HG03342 (cell line): Measurements from ENCODE around the gene PLCB1.
"Not testable (repeated sequence)": the region's sequence is repeated elsewhere in the genome, so short reads cannot be mapped to it uniquely, and the experiment has no call there.

Experiments
- ATAC-seq: cut with Tn5 transposase; IDR thresholded peaks from one replicate; pipeline ENCODE4 v1.9.1; 2021; ENCODE audit warnings: mild to moderate bottlenecking, moderate library complexity; ENCODE audit not compliant: unreplicated experiment

PLCB1 gene

GRCh38 chr20:8362457-8362856, 230.4 kb downstream of the PLCB1 start:
- ATAC-seq, result no peak

- no peak for ATAC-seq
These were observed 232.1 kb downstream of the PLCB1 start for GRCh38 chr20:8363970-8364733.

- no peak for ATAC-seq
These were observed 232.6 kb downstream of the PLCB1 start for GRCh38 chr20:8364734-8365078.

- ATAC-seq, result no peak
These were observed 233.6 kb downstream of the PLCB1 start for GRCh38 chr20:8365634-8366033.

GRCh38 chr20:8366303-8366923, 234.3 kb downstream of the PLCB1 start:
- ATAC-seq, result no peak

GRCh38 chr20:8367689-8368088, 235.6 kb downstream of the PLCB1 start:
- no peak for ATAC-seq

- ATAC-seq, result no peak
These were observed 236.6 kb downstream of the PLCB1 start for GRCh38 chr20:8368670-8369069.

- no peak for ATAC-seq
These were observed 237.2 kb downstream of the PLCB1 start for GRCh38 chr20:8369311-8369710.

- no peak for ATAC-seq
These were observed 238.7 kb downstream of the PLCB1 start for GRCh38 chr20:8370774-8371173.

- ATAC-seq, result no peak
These were observed 240.8 kb downstream of the PLCB1 start for GRCh38 chr20:8372824-8373380.

GRCh38 chr20:8373579-8373978, 241.5 kb downstream of the PLCB1 start:
- no peak for ATAC-seq

GRCh38 chr20:8375898-8376297, 243.8 kb downstream of the PLCB1 start:
- ATAC-seq, result no peak

GRCh38 chr20:8376940-8377339, 244.9 kb downstream of the PLCB1 start:
- no peak for ATAC-seq

- not testable (repeated sequence) for ATAC-seq
These were observed 247.1 kb downstream of the PLCB1 start for GRCh38 chr20:8379125-8379524.

- no peak for ATAC-seq
These were observed 253.2 kb downstream of the PLCB1 start for GRCh38 chr20:8385247-8385646.

GRCh38 chr20:8386991-8387390, 254.9 kb downstream of the PLCB1 start:
- ATAC-seq, result no peak

- ATAC-seq, result no peak
These were observed 256.1 kb downstream of the PLCB1 start for GRCh38 chr20:8388141-8388540.

- no peak for ATAC-seq
These were observed 256.6 kb downstream of the PLCB1 start for GRCh38 chr20:8388707-8389106.

GRCh38 chr20:8389381-8390036, 257.4 kb downstream of the PLCB1 start:
- no peak for ATAC-seq

- ATAC-seq, result no peak
These were observed 258.0 kb downstream of the PLCB1 start for GRCh38 chr20:8390037-8390433.

GRCh38 chr20:8390500-8390899, 258.4 kb downstream of the PLCB1 start:
- ATAC-seq, result no peak

- ATAC-seq, result no peak
These were observed 261.3 kb downstream of the PLCB1 start for GRCh38 chr20:8393381-8393780.
